ENCODE data around the gene WDR70.

The WDR70 gene

DNA sequence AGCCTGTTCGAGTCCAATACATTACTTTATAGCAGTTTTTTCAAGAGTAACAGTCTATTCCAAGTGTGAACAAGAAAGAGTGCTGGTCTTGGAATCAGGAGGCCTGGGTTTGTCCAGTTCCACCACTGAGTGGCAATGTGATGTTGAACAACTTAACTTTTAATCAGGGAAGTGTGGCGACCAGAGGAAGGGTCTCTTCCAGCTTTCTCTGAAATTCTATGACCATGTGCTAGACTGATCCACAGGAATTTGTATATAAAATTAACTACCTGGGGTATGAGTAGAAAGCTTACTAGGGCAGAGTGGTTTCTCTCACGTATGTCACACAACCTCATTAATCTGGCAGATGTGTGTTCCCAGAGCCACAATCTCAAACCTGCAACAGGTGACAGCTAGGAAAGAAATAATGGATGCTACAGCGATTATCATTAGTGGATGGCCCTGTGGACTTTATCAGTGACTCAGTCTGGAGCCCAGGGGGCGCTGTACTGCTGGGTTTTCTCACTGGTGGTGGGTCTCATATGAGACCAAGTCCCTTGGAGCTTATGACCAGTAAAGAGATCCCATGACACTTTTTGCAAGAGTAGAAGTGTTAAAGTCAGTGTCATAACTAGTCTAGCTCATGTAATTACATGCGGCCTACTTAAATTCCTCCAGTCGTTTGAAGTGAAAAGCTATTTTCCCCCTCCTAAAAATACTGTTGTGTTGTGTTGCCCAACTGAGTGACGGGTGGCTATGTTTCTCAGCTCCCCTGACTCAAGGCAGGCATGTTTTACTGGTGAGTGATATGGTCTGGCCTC lies 344.2 kb downstream of the WDR70 start:
- DNase-seq (ENCODE audit: low spot score) = no peak

DNA sequence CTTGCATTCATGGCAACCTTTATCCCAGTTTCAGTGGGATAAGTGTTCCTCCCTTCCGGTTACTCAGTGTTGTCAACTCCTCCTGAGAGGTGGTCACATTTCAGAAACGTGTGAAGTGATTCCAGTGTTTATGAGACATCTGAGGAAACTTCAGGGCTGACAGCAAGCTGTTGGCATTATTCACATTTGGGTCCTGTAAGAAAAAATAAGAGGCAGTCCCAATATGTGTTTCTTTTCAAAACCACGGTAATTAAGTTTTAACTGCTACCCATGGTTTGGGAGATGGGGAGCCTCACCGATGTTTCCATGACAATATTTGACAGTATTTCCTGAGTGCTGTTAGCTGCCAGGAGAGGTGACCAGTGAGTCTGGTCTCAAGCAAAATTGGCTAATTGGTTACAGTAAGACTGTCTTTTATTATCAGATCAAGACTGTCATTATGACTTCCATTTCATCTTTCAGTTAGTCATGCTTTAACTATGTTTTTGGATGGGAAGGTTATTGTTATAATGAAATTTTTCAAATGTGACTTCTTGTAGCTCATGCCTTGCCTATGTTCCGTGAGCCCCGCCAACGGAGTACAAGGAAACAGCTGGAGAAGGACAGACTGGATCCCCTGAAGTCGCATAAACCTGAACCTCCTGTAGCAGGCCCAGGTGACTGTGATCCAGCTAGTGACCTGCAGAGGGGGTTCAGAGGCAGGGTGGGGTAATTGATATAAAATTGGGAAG lies 345.4 kb downstream of the WDR70 start:
- DNase-seq (ENCODE audit: low spot score) = no peak

DNA sequence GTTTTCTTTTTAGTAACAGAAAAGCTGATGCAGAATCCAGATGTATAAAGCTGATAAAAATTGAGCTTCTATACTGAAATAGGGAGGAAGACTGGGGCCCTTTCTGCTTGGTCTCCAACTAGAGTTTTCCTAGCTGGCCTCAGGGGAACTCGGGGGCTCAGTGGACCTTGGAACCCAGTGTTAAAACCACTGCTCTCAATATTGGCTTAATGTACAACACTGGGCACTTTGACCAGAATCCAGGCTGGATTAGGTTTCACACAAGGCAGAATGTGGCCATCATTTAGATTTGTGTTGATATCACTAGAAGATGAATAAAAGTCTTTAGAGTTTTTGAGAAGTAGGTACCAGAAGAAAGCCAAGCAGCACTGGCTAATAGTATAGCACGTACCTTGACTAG lies 346.1 kb downstream of the WDR70 start:
- DNase-seq (ENCODE audit: low spot score) = no peak

DNA sequence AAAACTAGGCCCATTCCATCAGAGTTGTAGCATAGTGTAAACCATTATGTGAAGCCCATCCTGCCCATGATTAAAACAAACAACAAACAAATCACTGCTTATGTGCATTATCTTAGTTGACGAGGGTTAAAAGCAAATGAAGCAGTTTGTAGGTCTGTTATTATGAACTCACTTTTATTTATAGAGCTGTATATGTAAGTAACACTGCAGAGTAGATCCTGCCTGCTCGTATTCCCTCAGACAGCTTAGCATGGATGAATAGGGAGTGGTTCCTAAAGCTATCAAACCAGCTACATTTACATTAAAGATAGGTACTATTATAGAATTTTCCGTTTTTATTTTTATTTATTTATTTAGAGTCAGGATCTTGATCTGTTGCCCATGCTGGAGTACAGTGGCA lies 348.1 kb downstream of the WDR70 start:
- DNase-seq (ENCODE audit: low spot score) = no peak

DNA sequence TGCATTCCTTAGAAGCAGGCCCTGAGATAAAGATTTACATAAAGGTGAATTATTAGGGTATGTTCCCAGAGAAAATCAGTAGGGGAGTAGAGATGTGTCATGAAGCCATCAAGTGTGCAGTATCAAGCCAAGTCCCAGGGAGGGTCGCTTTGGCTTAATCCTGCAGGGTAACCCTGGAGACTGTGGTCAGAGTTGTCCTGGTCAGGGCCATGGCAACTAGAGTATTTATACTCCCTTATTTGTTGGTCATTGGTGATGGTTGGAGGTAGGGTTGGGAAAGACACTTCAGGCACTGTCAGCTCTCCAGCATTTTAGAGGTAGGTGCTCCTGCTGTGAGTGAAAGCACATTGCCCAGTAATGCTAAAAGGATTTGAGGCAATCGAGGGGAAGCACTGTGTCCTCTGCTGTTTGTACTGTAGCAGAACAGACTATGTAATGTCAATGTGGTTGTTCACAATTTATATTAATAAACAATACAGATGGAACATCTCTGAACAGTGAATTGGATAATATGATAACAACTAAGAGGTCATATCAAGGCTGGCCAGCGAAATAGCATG lies 351.9 kb downstream of the WDR70 start:
- no peak for DNase-seq (ENCODE audit: low spot score)

DNA sequence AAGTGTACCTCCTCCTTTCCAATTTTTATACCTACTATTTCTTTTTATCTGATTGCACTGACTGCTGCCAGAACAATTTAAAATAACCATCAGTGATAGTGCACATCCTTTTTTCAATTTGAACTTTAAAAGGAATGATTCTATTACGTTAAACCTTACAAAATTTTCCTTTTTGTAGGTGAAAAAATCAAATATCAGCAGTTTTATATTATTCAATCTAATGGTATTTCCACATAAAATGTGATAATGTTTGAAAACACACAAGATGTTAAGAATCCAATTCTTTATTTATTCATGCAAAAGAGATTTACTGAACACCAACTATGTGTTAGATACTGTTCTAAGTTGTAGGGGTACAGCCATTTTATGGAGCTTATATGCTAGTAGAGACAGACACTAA lies 355.0 kb downstream of the WDR70 start:
- DNase-seq (ENCODE audit: low spot score) = no peak

DNA sequence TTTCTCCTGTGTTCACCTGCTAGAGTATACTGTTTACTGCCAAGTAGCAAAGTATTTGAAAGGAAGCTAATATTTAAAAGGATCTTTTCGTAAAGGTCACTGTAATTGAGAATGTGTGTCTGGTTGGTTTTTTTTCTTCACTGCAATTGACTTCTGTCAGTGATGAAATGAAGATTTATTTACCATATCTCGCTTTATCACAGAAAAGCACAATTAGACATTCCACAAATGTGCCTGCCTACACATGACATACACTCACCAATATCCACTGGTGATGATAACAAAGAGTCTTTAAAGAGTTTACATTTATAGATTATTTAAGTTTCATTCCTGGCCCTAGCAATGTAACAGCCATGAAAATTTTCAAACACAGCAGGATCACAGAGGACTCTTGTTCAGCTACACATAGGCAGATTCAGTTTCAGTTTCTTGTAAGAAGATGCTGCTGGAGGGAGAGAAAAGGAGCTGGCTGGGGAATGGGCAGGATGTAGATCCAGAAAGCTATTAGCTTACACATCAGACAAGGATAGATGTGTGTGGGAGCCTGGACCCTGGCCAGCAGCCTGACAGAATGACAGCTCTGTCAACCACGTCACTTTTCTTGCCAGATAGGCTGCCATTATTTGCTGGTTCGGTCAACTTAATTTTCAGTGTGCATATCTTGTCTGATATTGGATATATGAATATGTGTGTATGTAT lies 356.7 kb downstream of the WDR70 start:
- DNase-seq (ENCODE audit: low spot score) = no peak

DNA sequence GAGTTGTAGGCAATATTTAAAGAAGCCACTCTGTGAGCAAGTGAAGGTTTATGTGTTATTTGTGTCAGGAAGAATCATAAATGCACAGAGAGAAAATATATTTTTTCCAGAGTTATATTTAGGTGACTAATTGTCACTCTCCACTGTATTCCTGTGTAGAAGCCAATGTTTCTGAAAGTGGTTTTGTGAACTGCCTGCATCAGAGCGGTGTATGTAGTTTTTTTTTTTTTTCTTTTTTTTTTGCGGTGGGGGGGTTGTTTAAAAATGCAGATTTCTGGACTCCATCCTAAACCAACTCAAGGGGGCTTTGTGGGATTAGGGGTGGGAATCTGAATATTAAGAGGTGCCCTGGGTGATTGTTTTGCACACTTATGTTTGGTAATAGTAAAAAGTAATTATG lies 357.3 kb downstream of the WDR70 start:
- DNase-seq (ENCODE audit: low spot score) = no peak

DNA sequence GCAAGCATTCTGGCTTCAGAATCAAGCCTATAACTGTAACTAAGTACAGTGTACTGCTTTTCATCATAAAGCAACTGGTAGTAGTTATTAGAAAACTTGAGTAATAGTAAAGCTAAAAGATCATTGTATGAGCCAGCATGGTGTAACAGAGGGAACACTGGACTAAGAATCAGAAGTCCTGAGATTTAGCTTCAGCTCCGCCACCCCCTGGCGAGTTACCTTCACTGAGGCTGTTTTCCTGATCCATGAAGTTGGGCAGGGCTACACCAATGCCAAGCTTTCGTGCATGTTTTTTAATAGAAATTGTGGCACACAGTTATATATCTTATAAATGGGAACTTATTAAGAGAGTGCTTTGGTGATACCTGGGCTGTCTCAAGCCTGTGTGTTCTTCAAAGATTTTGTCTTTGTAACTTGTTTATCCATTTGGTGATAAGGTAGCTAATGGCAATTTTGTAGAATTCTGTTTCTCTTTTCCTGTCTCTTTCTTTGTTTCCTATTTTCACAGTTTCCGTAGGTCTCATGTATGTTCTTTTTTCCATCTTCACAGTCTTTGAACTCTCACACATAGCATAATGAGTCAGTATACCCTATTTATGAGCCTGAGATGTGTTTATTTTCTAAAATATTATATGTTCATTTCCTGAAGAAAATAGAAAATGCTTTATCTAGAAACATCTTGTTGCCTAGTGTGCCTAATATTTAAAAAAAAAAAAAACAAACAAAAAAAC lies 358.4 kb downstream of the WDR70 start:
- DNase-seq (ENCODE audit: low spot score) = no peak

DNA sequence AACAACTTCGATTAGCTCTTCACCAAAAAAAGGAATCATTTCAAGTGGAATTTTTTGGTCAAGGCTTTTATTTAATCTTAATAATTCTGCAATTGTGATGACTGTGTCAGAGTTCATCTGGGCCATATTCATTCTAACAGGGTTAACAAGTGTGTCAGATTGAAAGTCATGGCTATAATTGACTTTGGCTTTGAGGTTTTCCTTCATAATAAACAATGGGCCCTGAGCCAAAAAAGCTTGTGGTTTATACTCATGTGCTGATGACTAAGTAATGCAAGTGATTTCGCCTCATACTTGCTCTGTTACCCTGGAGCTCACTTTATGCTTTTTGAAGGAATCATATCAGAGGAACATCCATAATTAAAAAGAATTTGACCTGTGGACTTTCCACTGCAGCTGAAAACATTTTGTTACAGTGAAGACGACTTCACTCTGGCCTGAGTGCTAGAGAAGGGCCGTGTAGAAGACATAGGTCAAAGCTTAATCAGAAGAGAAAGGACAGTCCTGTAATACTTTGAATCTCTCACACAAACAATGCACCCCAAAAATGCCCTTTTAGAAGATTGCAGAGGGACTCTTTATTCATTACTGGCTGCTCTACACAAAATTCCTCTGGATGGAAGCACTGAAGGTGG lies 359.1 kb downstream of the WDR70 start:
- peak; percentile 39 for DNase-seq (ENCODE audit: low spot score)

DNA sequence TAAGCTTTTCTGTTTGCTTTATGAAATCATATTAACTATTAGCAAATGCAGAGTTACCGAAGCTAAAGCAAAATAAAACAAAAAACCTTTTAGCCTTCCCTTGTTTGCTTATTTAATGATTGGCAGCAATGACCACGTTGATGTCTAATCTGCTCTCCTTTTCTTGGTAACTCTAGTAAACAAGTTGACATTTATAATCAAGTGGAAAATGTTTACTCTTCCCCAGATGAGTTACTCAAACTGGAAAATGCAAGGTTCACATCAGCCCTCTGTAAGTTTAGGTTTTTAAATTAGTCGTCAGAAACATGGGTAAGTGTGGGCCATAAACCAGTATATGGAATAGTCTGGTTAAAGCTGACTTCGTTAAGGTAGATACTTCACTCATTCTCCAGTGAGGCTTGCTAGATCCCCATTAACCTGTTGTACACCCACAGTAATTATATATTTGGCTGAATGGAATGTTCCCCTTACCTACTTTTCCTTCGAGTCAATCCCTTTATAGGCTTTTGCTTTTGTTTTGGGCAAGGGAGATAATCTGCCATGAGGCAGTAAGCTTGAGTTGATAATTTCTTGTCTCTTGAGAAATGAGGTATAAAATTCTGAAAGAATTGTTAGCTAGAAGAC lies 359.9 kb downstream of the WDR70 start:
- no peak for DNase-seq (ENCODE audit: low spot score)

DNA sequence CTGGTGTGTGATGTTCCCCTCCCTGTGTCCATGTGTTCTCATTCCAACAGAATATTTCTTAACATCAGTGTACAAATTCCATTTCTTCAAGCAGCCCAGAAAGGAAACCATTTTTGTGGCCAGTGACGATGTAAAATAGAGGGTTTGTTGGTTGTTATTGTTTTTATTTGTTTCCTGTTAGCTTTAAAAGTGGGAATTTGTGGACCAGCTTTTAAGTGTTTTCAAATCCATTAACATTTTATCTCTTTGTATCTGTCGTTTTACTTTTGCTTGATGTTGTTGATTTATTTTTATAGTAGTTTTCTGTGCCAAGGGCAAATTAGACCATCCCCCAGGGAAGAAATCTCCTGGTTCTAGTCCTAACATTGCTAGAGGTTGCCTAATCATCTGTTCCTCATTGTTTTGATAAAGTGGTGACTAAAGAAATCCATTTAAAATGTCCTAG lies 360.7 kb downstream of the WDR70 start:
- DNase-seq (ENCODE audit: low spot score) = no peak

DNA sequence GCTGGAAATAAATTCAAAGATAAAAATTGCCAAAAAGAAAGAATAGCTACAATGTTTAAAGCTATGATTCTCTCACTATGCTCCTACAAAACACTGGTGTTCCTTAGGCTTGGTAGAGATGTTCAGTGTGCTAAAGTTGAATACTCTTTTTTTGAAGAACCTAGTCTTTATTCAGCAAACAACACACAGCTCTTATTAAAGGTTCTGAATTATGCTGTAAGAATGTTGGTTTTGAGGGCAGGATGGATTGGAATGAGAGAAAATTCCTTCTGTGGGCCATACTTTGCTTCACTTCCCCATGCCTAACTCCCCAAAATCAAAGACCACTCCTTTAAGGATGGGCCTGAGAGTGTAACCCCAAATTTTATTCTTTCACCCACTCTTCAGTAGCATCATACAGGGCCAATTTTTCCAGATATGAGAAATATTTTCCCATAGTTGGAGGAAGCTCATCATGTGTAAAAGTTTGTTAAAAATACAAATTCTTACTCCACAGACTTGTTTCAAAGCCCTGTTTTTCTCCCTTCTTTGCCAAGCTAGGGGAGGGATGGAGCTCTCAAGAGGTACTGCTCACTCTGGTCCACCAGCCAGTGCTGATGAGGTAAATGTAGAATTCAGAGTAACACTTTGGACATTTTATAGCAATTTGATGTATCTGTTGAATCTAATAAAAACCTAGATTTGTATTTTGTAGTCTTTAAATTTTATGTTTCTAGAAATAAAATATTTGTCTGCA lies 361.4 kb downstream of the WDR70 start:
- no peak for DNase-seq (ENCODE audit: low spot score)

DNA sequence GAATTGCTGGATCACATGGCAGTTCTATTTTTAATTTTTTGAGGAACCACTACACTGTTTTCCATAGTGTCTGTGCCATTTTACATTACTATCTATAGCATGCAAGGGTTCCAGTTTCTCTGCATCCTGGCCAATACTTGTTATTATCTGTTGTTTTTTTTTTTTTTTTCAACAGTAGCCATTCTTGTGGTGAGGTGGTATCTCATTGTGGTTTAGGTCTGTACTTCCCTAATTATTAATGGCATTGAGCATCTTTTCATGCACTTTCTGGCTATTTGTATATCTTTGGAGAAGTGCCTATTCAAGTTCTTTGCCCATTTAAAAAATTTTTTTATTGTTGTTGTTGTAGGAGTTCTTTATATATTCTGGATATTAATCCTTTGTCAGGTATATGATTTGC lies 363.0 kb downstream of the WDR70 start:
- no peak for DNase-seq (ENCODE audit: low spot score)

DNA sequence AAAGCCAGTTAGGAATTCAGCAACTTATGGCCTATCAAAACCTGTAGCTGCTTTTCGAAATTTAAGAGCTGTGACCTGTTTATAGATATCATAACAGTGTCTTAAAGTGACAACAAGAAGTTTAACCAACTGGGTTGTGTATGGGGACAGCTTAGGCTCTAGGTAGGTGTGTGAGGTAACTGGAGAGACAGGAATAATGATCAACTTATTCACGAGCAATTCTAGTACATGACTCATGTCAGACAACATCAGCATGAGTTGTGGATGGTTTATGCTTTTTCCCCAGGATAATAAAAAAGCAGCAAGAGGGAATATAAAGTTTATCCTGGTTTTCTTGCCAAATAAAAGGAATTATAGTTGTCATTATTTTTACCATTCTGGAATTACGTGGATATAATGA lies 372.1 kb downstream of the WDR70 start:
- DNase-seq (ENCODE audit: low spot score) = no peak

DNA sequence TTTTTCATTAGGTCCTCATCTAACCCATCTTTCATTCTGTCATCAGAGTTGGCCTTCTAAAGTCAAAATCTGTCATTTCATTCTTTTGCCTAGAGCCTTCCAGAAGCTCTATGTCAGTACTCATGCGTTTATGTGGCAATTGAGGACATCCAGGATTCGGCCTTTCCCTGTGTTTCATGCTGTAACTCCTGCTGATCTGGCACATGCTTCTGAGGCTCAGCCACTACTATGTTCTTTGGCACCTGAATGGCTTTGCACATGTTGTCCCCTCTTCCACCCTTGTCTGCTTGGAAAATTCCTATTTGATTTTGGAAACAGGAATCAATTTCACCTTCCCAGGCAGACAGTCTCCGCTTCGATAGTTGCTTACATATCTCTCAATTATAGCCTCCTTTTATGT lies 375.9 kb downstream of the WDR70 start:
- DNase-seq (ENCODE audit: low spot score) = no peak

DNA sequence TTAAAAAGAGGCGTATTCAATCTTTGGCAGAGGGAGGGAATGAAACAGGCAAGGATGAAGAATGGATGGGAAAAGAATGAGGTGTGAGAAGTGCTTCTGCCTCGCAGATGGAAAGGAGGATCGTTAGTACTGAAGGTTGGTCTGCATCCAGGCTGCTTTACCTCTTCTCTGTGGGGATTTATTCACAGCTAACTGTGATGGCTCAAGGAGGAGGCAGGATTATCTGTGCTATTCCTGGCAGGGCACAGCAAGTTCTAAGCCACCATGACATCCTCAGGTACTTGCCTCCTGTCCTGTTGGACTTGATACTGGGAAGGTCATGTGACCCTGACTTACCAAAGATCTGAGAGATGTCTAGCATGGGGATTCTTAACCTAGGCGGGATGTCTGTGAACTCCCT lies 376.5 kb downstream of the WDR70 start:
- no peak for DNase-seq (ENCODE audit: low spot score)

DNA sequence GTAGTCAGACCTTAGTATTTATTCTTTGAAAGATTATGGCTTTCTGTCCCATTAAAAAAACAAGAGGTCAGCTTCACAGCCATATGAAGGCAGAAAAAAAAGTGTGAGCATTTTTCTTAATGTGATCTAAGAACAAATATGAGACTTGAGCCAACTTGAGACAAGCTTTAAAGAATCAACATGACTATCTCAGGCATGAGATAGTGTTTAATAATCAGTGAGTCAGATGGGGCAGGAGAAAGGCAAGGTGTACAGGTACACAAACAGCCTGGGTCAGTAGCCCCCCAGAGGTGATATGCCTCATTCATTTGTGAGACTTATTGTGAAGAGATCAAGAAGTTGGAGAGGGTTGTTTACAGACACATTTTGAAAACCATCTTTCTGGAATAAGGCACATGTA lies 377.1 kb downstream of the WDR70 start:
- no peak for DNase-seq (ENCODE audit: low spot score)

DNA sequence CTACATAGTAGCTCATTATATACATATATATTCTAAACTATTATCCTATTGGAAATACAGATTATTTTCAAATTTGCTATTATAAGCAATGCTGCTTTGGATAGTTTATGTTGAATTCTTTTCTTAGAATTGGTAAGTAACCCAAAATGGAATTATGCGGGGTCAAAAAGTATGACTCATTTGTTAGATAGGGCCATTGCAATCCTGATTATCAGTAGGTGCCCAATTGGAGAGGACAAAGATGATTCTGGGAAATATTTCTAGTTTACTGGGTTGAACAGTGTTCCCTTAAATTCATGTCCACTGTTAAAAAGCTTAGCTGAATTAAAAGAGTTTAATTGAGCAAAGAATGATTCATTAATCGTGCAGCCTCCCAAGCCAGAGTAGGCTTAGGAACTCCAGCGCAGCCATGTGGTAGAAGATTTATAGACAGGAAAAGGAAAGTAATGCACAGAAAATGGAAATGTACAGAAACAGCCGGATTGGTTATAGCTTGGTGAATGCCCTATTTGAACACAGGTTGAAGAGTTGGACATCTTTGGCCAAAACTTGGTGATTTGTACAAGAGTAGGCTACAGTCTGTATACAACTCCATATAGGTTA lies 379.0 kb downstream of the WDR70 start:
- no peak for DNase-seq (ENCODE audit: low spot score)

DNA sequence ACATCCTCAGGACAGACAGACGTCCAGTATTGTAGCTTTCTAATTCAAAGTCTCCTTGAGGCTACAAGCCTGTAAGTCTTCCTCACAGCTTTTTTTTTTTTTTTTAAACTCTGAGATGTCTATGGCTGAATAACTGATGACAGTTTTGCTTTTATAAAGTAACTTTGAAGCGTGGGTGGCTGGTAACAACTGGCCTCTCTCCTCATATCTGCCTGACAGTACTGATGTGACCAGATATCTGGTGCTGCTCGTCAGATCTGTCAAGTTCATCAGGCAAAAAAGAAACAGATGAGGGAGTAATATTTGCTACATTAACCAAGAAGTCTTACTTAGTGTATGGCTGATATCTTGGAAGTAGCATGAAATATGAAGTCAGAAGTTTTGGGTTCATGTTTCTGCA lies 388.1 kb downstream of the WDR70 start:
- no peak for DNase-seq (ENCODE audit: low spot score)

All from CD4-positive, alpha-beta T cell treated with Interleukin-15 for 4 hours (primary cell).